Endothelial cell of coronary artery (primary cell): ENCODE measurements around the gene CTIF. TPM values are rescaled to one million over a fixed set of nuclear protein-coding genes. Genes with fewer than 3 reads are reported as not detected.

Experiments
- total RNA-seq: library from RNA; depleted of rRNA; stranded (reverse); fragments of >200 nt; gene quantifications from 2 replicates; pipeline ENCODE4 v1.2.3, GENCODE V29; 2014

The CTIF gene
- total RNA-seq = 16.5 and 28.5 TPM in 2 replicates

DNA sequence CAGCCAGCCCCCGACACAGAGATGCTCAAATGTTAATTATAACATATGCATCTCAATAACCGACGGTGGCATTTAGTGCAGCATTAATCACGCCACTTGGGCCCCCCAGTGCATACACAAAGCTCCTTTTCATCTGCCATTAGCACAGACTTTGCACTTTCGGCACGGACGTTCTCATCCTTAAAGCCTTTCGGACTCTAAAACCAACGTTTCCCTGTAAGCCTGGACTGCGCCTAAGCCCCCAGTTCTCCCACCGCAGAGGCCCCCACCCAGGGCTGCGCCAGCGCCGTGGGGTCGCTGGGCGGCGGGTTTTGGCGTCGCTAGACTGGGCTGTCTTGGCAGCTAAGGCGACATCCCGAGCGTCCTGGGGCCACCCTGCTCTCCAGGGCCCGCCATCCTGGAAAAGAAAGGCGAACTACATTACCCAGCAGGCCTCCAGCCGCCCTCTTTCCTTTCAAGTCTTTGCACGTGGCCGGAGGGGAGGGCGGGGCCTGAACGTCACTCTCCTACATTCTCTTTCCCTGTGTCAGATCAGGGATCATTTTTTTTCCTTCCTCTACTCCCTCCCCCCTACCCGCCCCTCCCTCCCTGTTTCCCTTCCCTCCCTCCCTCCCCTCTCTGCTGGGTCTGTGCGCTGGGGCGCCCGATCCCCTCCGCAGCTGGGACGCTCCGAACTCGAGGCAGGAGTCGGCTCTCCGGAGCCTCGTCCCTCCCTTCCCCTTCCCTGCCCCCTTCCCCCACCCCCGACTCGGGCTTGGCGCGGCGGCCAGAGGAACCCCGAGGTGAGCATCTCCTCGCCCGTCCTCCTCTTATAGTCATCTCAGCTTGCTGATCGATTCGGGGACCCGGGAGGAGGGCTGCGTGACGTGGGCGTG lies at the start of gene CTIF:
CTIF (plus strand) TSS at position 501 of the 875 bp plus-strand sequence. CDS start 80,535 bp downstream, outside the sequence.

Other genes with a start within 250 kb of the CTIF start
- not detected in 2 replicates for gene ZBTB7C, start 129.6 kb upstream of the CTIF start, total RNA-seq